GM12878 (cell line): Measurements from ENCODE around the gene MAPKAPK2.

Experiments
- BHLHE40 ChIP-seq, 2 experiments: fragments of 450-650 bp in 1 of 2; IDR thresholded peaks; 2 replicates each; pipeline ENCODE4 v1.6.1; 2011 to 2017; ENCODE audit warnings: low read depth in 2 of 2, borderline replicate concordance in 1 of 2, improper control_type of control experiment in 1 of 2, low read length in 1 of 2, mild to moderate bottlenecking in 1 of 2
- CBX3 ChIP-seq: fragments of 200-600 bp; sonication (generic); IDR thresholded peaks from 2 replicates; pipeline ENCODE4 v1.6.1; 2016; ENCODE audit warnings: low read depth, borderline replicate concordance
- CBX5 ChIP-seq: sonication (generic); IDR thresholded peaks from 2 replicates; pipeline ENCODE4 v1.6.1; 2016; ENCODE audit warnings: low read depth, moderate library complexity, mild to moderate bottlenecking, inconsistent platforms
- CEBPB ChIP-seq, 2 experiments: fragments of 150-350 bp in 1 of 2; IDR thresholded peaks; 2 replicates each; pipeline ENCODE4 v1.6.1; 2012 to 2014; ENCODE audit warnings: low read depth in 2 of 2, low read length in 2 of 2, borderline replicate concordance in 1 of 2, inconsistent platforms in 1 of 2
- CEBPZ ChIP-seq: fragments of 150-350 bp; IDR thresholded peaks from 2 replicates; pipeline ENCODE4 v1.6.1; 2016; ENCODE audit warnings: low read depth, low read length
- CTCF ChIP-seq, 3 experiments: IDR thresholded peaks in 2 of 3; conservative IDR thresholded peaks in 1 of 3; 2 replicates each; pipeline ENCODE4 v1.5.1; 2011; ENCODE audit warnings: low read depth in 3 of 3, low read length in 3 of 3, mild to moderate bottlenecking in 3 of 3, control low read depth in 2 of 3, moderate library complexity in 2 of 3, inconsistent platforms in 1 of 3, mixed read lengths in 1 of 3; ENCODE audit not compliant: control insufficient read depth in 2 of 3, insufficient read depth in 1 of 3; ENCODE audit errors: extremely low read depth in 1 of 3
- MAX ChIP-seq: IDR thresholded peaks from 2 replicates; pipeline ENCODE4 v1.6.1; 2012; ENCODE audit warnings: low read depth, low read length, improper control_type of control experiment
- RAD21 ChIP-seq: IDR thresholded peaks from 2 replicates; pipeline ENCODE4 v1.6.1; 2011; ENCODE audit warnings: mild to moderate bottlenecking, low read depth, low read length, moderate library complexity; ENCODE audit not compliant: insufficient read depth
- RBBP5 ChIP-seq: fragments of 200-600 bp; sonication (generic); conservative IDR thresholded peaks from 2 replicates; pipeline ENCODE4 v1.6.1; 2016
- ZBTB33 ChIP-seq: fragments of 450-650 bp; IDR thresholded peaks from 2 replicates; pipeline ENCODE4 v1.6.1; 2017; ENCODE audit warnings: mild to moderate bottlenecking
- ZNF274 ChIP-seq: IDR thresholded peaks from one replicate; pipeline ENCODE4 v1.8.0; 2011; ENCODE audit not compliant: insufficient read length, insufficient read depth

GRCh38 chr1:206685769-206686477, 1.2 kb downstream of the MAPKAPK2 start:
- TF ChIP-seq BHLHE40 (IDR thresholded peaks at IDR 0.05; ENCODE audit: borderline replicate concordance in 1 of 2, low read depth in 2 of 2, low read length in 1 of 2) = peak in 1 of 2 experiments; percentile 12; a peak in 1 of 4 replicates
- no peak for TF ChIP-seq RAD21
- TF ChIP-seq CBX5 = no peak
- TF ChIP-seq CBX3 = no peak
- TF ChIP-seq CEBPZ = no peak
- TF ChIP-seq ZBTB33 = no peak
- TF ChIP-seq ZNF274 = no peak
- TF ChIP-seq CTCF (IDR thresholded peaks at IDR 0.05 in 2 of 3, conservative IDR thresholded peaks at IDR 0.05 in 1 of 3; ENCODE audit: control insufficient read depth in 2 of 3, extremely low read depth in 1 of 3, insufficient read depth in 1 of 3, low read depth in 3 of 3, low read length in 3 of 3) = no peak
- TF ChIP-seq MAX = no peak
- no peak for TF ChIP-seq RBBP5
- no peak for TF ChIP-seq CEBPB (IDR thresholded peaks at IDR 0.05; ENCODE audit: borderline replicate concordance in 1 of 2, low read depth in 2 of 2, low read length in 2 of 2)
